ENCODE measurements around the gene SLC16A2.

GRCh38 chrX:74438764-74439163 is 17.5 kb downstream of the SLC16A2 start:
- TF ChIP-seq POLR2AphosphoS5 (IDR thresholded peaks at IDR 0.05; ENCODE audit: low read depth) (no peak), GABPA (IDR thresholded peaks at IDR 0.05; ENCODE audit: low read depth) (no peak)

Measured in HL-60 (cell line).